K562 (cell line): ENCODE data around the gene SCAP. TPM values are rescaled to one million over a fixed set of nuclear protein-coding genes. Genes with fewer than 3 reads are reported as not detected.
A peak's percentile ranks its signal among the peaks of the same experiment; 100 is the strongest.

ENCODE experiments used
- ATF7 ChIP-seq: fragments of 450-650 bp; IDR thresholded peaks from 2 replicates; pipeline ENCODE4 v1.7.1; 2014; ENCODE audit warnings: mild to moderate bottlenecking, moderate library complexity
- CBX3 ChIP-seq, 2 experiments: IDR thresholded peaks; 1 replicate in 1 of 2; 2 replicates in 1 of 2; pipeline ENCODE4 v1.6.1; 2012; ENCODE audit warnings: inconsistent platforms in 2 of 2, low read length in 2 of 2, borderline replicate concordance in 1 of 2, control low read depth in 1 of 2
- EGR1 ChIP-seq: fragments of 450-650 bp; conservative IDR thresholded peaks from 2 replicates; pipeline ENCODE4 v1.6.1; 2017; ENCODE audit warnings: mild to moderate bottlenecking
- FUS ChIP-seq: fragments of 200-400 bp; formaldehyde crosslinking; optimal IDR thresholded peaks from 2 replicates; pipeline ENCODE3; 2017; ENCODE audit warnings: low read depth, low read length
- HSF4 ChIP-seq: fragments of 250-450 bp; sonication (Bioruptor Pico); IDR thresholded peaks from 2 replicates; pipeline ENCODE4 v2.1.2; 2022; ENCODE audit warnings: mild to moderate bottlenecking, moderate library complexity, borderline replicate concordance
- NCOA1 ChIP-seq: fragments of 450-650 bp; IDR thresholded peaks from 2 replicates; pipeline ENCODE4 v1.6.1; 2016; ENCODE audit warnings: low read depth
- NCOA2 ChIP-seq, 2 experiments: fragments of 450-650 bp; IDR thresholded peaks; 2 replicates each; pipeline ENCODE4 v1.6.1; 2018; ENCODE audit warnings: mild to moderate bottlenecking in 2 of 2, moderate library complexity in 1 of 2; ENCODE audit not compliant: partially characterized antibody in 2 of 2
- NR2F6 ChIP-seq: fragments of 450-650 bp; formaldehyde crosslinking; IDR thresholded peaks from 2 replicates; pipeline ENCODE4 v1.4.0; 2020; ENCODE audit warnings: mild to moderate bottlenecking
- NUFIP1 ChIP-seq: fragments of 450-650 bp; IDR thresholded peaks from 2 replicates; pipeline ENCODE4 v1.6.1; 2018; ENCODE audit not compliant: partially characterized antibody
- RBBP5 ChIP-seq: fragments of 200-600 bp; sonication (generic); IDR thresholded peaks from 2 replicates; pipeline ENCODE4 v1.6.1; 2012; ENCODE audit warnings: borderline replicate concordance, mild to moderate bottlenecking, low read length, control low read depth, inconsistent platforms; ENCODE audit not compliant: insufficient read depth, poor library complexity, severe bottlenecking
- RBM17 ChIP-seq: fragments of 200-400 bp; formaldehyde crosslinking; IDR thresholded peaks from 2 replicates; pipeline ENCODE4 v1.6.1; 2017; ENCODE audit warnings: low read depth, mild to moderate bottlenecking, low read length, borderline replicate concordance
- RCOR1 ChIP-seq, 2 experiments: IDR thresholded peaks; 2 replicates each; pipeline ENCODE4 v1.6.1; 2012; ENCODE audit warnings: low read depth in 2 of 2, low read length in 2 of 2, borderline replicate concordance in 1 of 2, improper control_type of control experiment in 1 of 2
- RFX1 ChIP-seq: fragments of 450-650 bp; IDR thresholded peaks from 2 replicates; pipeline ENCODE4 v1.6.1; 2016; ENCODE audit warnings: mild to moderate bottlenecking, moderate library complexity
- SMARCA5 ChIP-seq: fragments of 450-650 bp; IDR thresholded peaks from 2 replicates; pipeline ENCODE4 v1.6.1; 2016
- SRSF1 ChIP-seq: fragments of 200-400 bp; formaldehyde crosslinking; IDR thresholded peaks from 2 replicates; pipeline ENCODE4 v1.6.1; 2017; ENCODE audit warnings: mild to moderate bottlenecking, low read depth, low read length, moderate library complexity
- TAF15 ChIP-seq: fragments of 200-400 bp; formaldehyde crosslinking; IDR thresholded peaks from 2 replicates; pipeline ENCODE4 v1.6.1; 2017; ENCODE audit warnings: mild to moderate bottlenecking, low read depth, low read length, moderate library complexity
- TBL1XR1 ChIP-seq, 2 experiments: IDR thresholded peaks; 2 replicates each; pipeline ENCODE4 v1.6.1; 2012; ENCODE audit warnings: improper control_type of control experiment in 2 of 2, low read length in 2 of 2, mild to moderate bottlenecking in 1 of 2
- TCF3 ChIP-seq: sonication (generic); formaldehyde crosslinking; IDR thresholded peaks from 2 replicates; pipeline ENCODE4 v1.4.0; 2020; ENCODE audit warnings: mild to moderate bottlenecking, missing genetic modification reagents
- TCF7L2 ChIP-seq: fragments of 150-350 bp; IDR thresholded peaks from 2 replicates; pipeline ENCODE4 v1.6.1; 2016; ENCODE audit warnings: low read depth, mild to moderate bottlenecking, low read length, moderate library complexity
- WHSC1 ChIP-seq: IDR thresholded peaks from one replicate; pipeline ENCODE4 v1.6.1; 2012; ENCODE audit warnings: low read length, control low read depth, inconsistent platforms
- ZBED1 ChIP-seq: IDR thresholded peaks from 2 replicates; pipeline ENCODE4 v1.6.1; 2014
- ZNF133 ChIP-seq: fragments of 250-450 bp; sonication (Bioruptor Pico); IDR thresholded peaks from 2 replicates; pipeline ENCODE4 v1.4.0; 2020; ENCODE audit warnings: mild to moderate bottlenecking
- ZNF263 ChIP-seq: sonication (generic); formaldehyde crosslinking; IDR thresholded peaks from 2 replicates; pipeline ENCODE4 v1.8.0; 2022; ENCODE audit warnings: mild to moderate bottlenecking, missing genetic modification reagents, borderline replicate concordance
- polyA plus RNA-seq, 8 experiments: library from polyadenylated mRNA; depleted of rRNA in 4 of 8; stranded (reverse) in 5 of 8; unstranded in 3 of 8; fragments of >200 nt; fragmentation: Nextera tagmentation in 2 of 8; fragmentation: Illumina TruSeq in 1 of 8; extraction: Ambion mirVana in 2 of 8; extraction: Trizol in 1 of 8; gene quantifications; 2 replicates each; pipeline versions ENCODE4 v1.2.1 to v1.2.3, GENCODE V29; 2011 to 2014; ENCODE audit warnings: inconsistent platforms in 1 of 8, missing spikeins in 1 of 8
- total RNA-seq, 7 experiments: library from RNA; depleted of rRNA in 6 of 7; stranded (reverse); fragments of >200 nt in 6 of 7; fragmentation: Illumina TruSeq in 2 of 7; extraction: Trizol in 2 of 7; gene quantifications; 2 replicates each; pipeline versions ENCODE4 v1.2.1 to v1.2.3, GENCODE V29; 2011 to 2021; ENCODE audit warnings: low replicate concordance in 1 of 7
- TF ChIP-seq, protein P1 (sequence below): fragments of 200-800 bp; sonication (Bioruptor generic); IDR thresholded peaks from 2 replicates; pipeline ENCODE4 v1.6.1; 2016; ENCODE audit warnings: missing genetic modification characterization, missing compliant biosample characterization

Gene SCAP
- total and polyA plus RNA-seq, 9 of the 15 experiments (the other 6 are each of a cell fraction or from before 2014, with no cell fraction given): 2.6 to 104 (median 37.8) TPM

DNA sequence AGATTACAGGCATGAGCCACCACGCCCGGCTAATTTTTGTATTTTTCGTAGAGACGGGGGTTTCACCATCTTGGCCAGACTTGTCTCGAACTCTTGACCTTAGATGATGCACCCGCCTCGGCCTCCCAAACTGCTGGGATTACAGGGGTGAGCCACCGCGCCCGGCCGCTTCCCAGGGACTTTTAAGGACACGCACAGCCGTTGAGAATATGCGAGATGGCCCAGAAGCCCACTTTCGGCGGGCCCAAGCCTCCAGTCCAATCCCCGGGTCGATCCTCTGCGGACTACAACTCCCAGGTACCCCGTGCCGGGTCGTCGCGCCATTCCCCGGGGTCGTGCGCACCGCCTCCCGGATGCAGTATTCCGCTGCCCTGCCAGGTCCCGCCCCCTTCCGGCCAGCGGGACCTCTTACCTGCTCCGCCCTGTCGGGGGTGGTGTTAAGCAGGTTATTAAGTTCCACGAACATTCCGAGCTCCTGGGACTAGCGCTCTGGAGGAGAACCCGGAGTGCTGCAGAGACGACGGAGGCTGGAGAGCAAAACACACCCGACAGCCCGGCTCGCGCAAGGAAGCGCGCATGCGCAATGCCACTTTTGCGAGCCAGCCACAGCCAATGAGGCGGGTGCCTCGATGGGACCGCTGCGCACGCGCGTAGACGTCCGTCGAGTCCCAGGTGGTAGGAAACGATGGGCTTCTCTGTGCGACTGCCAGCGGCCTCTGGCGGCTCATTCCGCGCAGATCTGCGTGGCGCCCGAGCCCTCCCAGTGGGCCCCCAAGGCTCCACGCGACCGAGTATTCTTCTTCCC, 37.6 kb upstream of the SCAP start, which contains the start of gene ELP6 (continued):
- TF ChIP-seq TBL1XR1 (IDR thresholded peaks at IDR 0.05; ENCODE audit: low read length in 2 of 2) (peak in 1 of 2 experiments; percentile 39; a peak in 2 of 4 replicates), NCOA1 (peak; percentile 49; the same call in 1 of the 2 replicates), RBM17 (no peak), ZBED1 (peak; percentile 77; the same call in 1 of the 2 replicates), TCF3 (0 out of 2 replicates have a peak, but pooled peaks have one; percentile 36), TAF15 (no peak), FUS (no peak), CBX3 (IDR thresholded peaks at IDR 0.05; ENCODE audit: borderline replicate concordance in 1 of 2, low read length in 2 of 2) (peak in 1 of 2 experiments; percentile 81; a peak in 1 of 3 replicates), RFX1 (no peak), ATF7 (peak; percentile 92), NCOA2 (IDR thresholded peaks at IDR 0.05; ENCODE audit: partially characterized antibody in 2 of 2) (no peak), NR2F6 (no peak), WHSC1 (no peak), SMARCA5 (no peak), SRSF1 (no peak), RBBP5 (peak; percentile 87), HSF4 (no peak), RCOR1 (IDR thresholded peaks at IDR 0.05; ENCODE audit: borderline replicate concordance in 1 of 2, low read depth in 2 of 2, low read length in 2 of 2) (peak in 1 of 2 experiments; percentile 51; a peak in 3 of 4 replicates), TCF7L2 (no peak), ZNF263 (CRISPR knock-in tag) (peak; percentile 33; the same call in 1 of the 2 replicates), NUFIP1 (no peak), ZNF133 (CRISPR knock-in tag) (no peak), EGR1 (peak; percentile 66)
- TF ChIP-seq, protein P1, sequence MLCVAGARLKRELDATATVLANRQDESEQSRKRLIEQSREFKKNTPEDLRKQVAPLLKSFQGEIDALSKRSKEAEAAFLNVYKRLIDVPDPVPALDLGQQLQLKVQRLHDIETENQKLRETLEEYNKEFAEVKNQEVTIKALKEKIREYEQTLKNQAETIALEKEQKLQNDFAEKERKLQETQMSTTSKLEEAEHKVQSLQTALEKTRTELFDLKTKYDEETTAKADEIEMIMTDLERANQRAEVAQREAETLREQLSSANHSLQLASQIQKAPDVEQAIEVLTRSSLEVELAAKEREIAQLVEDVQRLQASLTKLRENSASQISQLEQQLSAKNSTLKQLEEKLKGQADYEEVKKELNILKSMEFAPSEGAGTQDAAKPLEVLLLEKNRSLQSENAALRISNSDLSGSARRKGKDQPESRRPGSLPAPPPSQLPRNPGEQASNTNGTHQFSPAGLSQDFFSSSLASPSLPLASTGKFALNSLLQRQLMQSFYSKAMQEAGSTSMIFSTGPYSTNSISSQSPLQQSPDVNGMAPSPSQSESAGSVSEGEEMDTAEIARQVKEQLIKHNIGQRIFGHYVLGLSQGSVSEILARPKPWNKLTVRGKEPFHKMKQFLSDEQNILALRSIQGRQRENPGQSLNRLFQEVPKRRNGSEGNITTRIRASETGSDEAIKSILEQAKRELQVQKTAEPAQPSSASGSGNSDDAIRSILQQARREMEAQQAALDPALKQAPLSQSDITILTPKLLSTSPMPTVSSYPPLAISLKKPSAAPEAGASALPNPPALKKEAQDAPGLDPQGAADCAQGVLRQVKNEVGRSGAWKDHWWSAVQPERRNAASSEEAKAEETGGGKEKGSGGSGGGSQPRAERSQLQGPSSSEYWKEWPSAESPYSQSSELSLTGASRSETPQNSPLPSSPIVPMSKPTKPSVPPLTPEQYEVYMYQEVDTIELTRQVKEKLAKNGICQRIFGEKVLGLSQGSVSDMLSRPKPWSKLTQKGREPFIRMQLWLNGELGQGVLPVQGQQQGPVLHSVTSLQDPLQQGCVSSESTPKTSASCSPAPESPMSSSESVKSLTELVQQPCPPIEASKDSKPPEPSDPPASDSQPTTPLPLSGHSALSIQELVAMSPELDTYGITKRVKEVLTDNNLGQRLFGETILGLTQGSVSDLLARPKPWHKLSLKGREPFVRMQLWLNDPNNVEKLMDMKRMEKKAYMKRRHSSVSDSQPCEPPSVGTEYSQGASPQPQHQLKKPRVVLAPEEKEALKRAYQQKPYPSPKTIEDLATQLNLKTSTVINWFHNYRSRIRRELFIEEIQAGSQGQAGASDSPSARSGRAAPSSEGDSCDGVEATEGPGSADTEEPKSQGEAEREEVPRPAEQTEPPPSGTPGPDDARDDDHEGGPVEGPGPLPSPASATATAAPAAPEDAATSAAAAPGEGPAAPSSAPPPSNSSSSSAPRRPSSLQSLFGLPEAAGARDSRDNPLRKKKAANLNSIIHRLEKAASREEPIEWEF (CRISPR knock-in tag): no peak
